ENCODE data around the gene CCT8.
"Not testable (repeated sequence)": the region's sequence is repeated elsewhere in the genome, so short reads cannot be mapped to it uniquely, and the experiment has no call there.

Gene CCT8

GRCh38 chr21:29091033-29091432, 17.6 kb upstream of the CCT8 start:
- DNase-seq (ENCODE audit: low read depth in 1 of 2, low spot score in 1 of 2) = no peak
- in situ Hi-C loops (cut with HindIII; ENCODE audit: low pct_unique_long_range_greater_than_20kb, low sequenced_read_pairs) = no loop called here
- no peak for TF ChIP-seq JUND (IDR thresholded peaks at IDR 0.05; ENCODE audit: low read depth)

- DNase-seq (ENCODE audit: low read depth in 1 of 2, low spot score in 1 of 2) = no peak
- in situ Hi-C loops (cut with HindIII; ENCODE audit: low pct_unique_long_range_greater_than_20kb, low sequenced_read_pairs) = no loop called here
- TF ChIP-seq JUND (IDR thresholded peaks at IDR 0.05; ENCODE audit: low read depth) = no peak
Observed at GRCh38 chr21:29085106-29085752, 11.8 kb upstream of the CCT8 start.

DNA sequence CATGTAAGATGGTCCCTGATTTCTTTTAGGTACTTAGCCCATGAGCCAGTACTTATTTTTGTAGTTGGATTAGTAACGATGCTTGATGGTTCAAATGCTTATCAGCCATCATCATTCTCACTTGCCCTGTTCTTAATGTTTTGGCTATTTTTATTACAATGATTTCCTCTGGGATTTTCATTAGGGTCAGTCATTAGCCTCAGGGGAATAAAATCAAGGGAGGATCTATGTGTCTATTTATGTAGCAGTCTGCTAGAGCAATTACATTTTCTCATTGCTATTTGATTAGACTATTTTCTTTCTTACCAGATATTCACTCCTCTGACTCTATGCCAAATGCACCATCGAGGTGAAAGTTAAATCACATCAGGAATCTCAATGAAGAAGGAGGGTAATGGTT, 10.9 kb upstream of the CCT8 start:
- no peak for DNase-seq (ENCODE audit: low read depth in 1 of 2, low spot score in 1 of 2)
- TF ChIP-seq JUND (IDR thresholded peaks at IDR 0.05; ENCODE audit: low read depth) = no peak
- in situ Hi-C loops (cut with HindIII; ENCODE audit: low pct_unique_long_range_greater_than_20kb, low sequenced_read_pairs) = no loop called here

DNA sequence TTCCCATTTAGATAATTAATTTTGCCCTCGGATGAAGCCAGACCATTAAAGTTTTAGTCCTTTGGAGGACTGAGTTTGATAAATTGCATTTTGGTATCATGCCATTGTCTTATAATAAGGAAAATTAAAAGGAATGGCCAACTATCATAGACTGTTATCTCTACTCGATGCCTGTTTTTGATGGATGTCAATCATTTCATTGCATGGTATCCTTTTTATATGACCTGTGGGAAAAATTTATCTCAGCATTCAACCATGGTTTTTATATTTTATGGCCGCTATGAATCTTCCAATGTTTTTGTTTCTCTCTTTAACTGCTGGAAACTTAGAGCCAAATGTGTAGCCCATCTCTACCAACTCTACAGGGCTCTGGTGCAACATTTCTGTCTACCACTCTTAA, 9.9 kb upstream of the CCT8 start:
- TF ChIP-seq JUND (IDR thresholded peaks at IDR 0.05; ENCODE audit: low read depth) = no peak
- in situ Hi-C loops (cut with HindIII; ENCODE audit: low pct_unique_long_range_greater_than_20kb, low sequenced_read_pairs) = no loop called here
- no peak for DNase-seq (ENCODE audit: low read depth in 1 of 2, low spot score in 1 of 2)

DNA sequence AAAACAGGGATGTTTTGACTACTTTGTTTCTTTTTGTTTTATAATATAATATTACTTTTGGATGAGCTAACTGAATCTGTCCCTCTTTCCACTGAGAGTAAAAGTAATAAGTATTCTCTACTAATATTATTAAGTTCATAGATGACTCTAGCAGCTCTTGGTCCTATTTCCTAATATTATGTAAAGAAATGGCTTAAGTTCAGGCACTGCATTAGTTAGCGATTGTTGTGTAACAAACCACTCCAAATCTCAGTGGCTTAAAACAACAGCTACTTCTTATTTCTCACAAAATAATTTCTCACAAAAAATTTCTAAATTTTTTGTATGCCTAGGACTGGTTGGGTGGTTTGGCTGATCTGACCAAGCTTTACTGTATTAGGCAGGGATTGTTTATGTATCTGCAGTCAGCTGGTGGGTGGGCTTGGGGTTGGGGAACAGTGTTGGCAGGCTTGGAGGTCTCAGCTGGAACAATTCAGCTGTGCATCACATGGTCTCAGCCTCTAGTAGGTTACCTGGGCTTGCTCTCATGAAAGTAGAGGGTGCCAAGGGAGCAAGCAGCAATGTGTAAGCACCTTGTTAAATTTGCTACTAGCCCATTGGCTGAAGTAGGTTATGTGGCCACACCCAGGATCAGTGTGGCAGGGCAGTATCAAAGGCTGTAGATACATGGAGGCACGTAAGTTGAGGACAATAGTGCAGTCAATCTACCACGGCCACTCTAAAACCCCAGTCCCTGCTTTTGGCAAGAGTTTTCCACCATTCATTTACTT, 8.8 kb upstream of the CCT8 start:
- TF ChIP-seq JUND (IDR thresholded peaks at IDR 0.05; ENCODE audit: low read depth) = no peak
- DNase-seq (ENCODE audit: low read depth in 1 of 2, low spot score in 1 of 2) = no peak
- in situ Hi-C loops (cut with HindIII; ENCODE audit: low pct_unique_long_range_greater_than_20kb, low sequenced_read_pairs) = no loop called here

DNA sequence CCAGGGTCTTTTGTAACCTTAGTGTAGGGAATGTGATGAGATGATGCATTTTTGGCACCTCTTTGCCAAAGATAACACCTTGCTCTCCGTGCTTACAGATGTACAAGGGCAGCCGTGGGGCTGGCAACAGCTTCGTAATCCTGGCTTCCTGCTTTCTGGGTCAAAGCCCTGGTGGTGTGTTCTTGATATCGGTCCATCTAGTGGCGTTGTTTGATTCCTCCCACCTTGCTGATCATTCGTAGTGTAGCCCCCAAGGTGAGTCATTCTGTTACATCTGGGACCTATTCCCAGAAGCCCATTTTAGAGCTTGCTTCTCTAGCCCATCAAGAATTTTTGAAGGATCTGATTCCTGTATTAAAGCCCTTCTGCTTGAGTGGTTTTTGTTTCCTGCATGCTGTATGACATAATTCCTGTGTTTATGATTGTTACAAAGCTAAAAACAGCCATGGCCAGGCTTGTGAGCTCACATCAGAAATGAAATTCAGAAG, 7.0 kb upstream of the CCT8 start:
- no peak for TF ChIP-seq JUND (IDR thresholded peaks at IDR 0.05; ENCODE audit: low read depth)
- DNase-seq (ENCODE audit: low read depth in 1 of 2, low spot score in 1 of 2) = no peak
- in situ Hi-C loops (cut with HindIII; ENCODE audit: low pct_unique_long_range_greater_than_20kb, low sequenced_read_pairs) = no loop called here

DNA sequence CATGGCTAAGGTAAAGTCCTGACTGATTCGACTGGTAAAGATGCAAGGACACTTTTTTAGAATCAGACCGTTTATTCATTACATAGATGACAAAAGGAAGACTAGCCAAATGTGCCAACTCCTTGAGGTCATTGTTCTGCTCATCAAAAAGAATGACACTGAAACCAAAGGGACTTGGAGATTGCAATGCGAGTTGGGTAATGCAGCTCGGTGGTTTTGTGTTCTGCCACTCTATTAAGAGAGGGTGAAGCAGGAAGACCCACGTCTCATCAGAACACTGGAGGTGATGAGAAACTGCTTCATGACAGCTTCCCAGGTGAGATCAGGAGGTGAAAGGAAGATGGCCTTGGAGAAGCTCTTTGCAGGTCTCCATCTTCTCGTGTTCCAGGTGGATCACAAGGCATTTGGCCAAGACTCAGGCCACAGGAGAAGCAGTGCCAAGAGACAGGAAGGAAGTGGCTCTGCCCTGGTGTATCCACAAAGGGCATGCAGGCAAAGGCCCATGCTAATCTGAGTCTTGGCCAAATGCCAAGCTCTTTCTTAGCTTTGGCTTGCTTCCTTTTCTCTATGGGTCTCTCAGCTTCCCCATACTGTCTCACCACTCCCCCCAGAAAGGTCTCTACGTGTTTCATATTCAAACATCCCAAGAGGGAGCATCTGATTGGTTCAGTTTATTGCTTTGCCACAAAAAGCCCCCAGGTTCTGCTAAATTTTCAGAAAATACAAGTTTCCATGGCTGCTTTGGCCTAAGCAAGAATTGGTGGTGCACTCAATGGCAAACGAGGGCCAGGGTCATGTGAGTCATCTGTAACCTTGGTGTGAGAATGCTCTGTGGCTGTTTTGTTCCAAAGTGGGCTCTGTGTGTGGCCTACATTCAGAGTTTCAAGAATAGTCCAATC, 5.7 kb upstream of the CCT8 start:
- no peak for DNase-seq (ENCODE audit: low read depth in 1 of 2, low spot score in 1 of 2)
- in situ Hi-C loops (cut with HindIII; ENCODE audit: low pct_unique_long_range_greater_than_20kb, low sequenced_read_pairs) = no loop called here
- TF ChIP-seq JUND (IDR thresholded peaks at IDR 0.05; ENCODE audit: low read depth) = no peak

DNA sequence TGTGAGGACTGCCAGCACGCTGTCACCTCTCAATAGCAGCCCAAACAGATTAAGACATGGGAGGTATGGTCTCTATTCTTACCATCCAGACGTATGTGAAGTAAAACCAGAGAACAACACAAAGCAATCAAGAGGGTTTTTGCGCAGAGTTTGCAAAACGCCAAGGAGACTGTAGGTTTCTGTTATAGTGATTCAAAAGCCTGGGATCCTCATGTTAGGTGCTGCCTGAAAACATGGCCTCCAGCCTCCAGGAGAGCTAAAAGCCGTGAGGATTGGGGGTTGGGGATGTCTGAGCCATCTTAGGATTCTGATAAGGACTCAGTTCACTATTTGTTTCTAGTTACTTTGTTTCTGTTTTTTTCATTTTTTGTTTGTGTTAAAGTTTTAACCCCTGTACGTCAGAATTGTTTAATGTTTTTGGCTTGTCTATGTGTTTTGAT, 4.2 kb upstream of the CCT8 start:
- in situ Hi-C loops (cut with HindIII; ENCODE audit: low pct_unique_long_range_greater_than_20kb, low sequenced_read_pairs) = no loop called here
- TF ChIP-seq JUND (IDR thresholded peaks at IDR 0.05; ENCODE audit: low read depth) = no peak
- no peak for DNase-seq (ENCODE audit: low read depth in 1 of 2, low spot score in 1 of 2)

DNA sequence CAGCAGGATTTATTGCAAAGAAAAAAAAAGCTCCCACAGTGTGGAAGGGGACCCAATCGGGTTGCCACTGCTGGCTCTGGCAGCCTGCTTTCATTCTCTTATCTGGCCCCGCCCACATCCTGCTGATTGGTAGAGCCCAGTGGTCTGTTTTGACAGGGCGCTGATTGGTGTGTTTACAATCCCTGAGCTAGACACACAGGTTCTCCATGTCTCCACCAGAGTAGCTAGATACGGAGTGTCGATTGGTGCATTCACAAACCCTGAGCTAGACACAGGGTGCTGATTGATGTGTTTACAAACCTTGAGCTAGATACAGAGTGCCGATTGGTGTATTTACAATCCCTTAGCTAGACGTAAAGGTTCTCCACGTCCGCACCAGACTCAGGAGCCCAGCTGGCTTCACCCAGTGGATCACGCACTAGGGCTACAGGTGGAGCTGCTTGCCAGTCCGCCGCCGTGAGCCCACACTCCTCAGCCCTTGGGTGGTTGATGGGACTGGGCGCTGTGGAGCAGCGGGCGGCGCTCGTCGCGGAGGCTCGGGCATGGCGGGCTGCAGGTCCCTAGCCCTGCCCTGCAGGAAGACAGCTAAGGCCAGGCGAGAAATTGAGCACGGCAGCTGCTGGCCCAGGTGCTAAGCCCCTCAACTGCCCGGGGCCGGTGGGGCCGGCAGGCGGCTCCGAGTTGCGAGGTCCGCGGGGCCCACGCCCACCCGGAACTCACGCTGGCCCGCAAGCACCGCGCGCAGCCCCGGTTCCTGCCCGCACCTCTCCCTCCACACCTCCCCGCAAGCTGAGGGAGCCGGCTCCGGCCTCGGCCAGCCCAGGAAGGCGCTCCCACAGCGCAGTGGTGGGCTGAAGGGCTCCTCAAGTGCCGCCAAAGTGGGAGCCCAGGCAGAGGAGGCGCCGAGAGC, 3.5 kb upstream of the CCT8 start:
- in situ Hi-C loops (cut with HindIII; ENCODE audit: low pct_unique_long_range_greater_than_20kb, low sequenced_read_pairs); DNase-seq (ENCODE audit: low read depth in 1 of 2, low spot score in 1 of 2): not testable (repeated sequence)

DNA sequence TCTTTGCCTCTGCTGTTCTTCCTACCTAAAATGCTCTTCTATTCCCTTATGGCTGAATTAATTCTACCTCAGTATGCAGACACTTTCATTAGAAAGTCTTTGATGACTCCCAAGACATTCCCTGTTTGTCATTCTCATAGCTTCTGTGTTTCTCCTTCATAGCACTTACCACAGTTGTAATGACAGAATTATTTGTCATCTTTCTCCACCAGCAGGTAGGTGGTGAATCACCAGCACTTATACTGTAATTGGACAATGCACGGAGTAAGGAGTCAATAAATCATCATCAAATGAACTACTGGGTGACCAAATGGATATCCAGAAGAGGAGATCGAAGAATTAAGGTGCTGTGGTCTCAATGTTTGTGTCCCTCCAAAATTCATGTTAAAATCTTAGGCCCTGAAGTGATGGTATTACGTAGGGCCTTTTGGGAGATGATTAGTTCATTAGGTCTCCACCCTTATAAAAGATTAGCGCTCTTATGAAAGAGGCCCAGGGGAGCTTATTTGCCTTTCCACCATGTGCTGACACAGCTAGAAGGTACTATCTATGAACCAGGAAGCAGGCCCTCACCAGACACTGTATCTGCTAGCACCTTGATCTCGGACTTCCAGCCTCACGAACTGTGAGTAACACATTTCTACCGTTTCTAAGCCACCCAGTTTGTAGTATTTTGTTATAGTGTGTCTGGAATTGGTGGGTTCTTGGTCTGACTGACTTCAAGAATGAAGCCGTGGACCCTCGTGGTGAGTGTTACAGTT, 2.4 kb upstream of the CCT8 start:
- no peak for DNase-seq (ENCODE audit: low read depth in 1 of 2, low spot score in 1 of 2)
- in situ Hi-C loops (cut with HindIII; ENCODE audit: low pct_unique_long_range_greater_than_20kb, low sequenced_read_pairs) = no loop called here
- TF ChIP-seq JUND (IDR thresholded peaks at IDR 0.05; ENCODE audit: low read depth) = no peak

GRCh38 chr21:29074783-29075182, 1.3 kb upstream of the CCT8 start:
- DNase-seq (ENCODE audit: low read depth in 1 of 2, low spot score in 1 of 2) = no peak
- no peak for TF ChIP-seq JUND (IDR thresholded peaks at IDR 0.05; ENCODE audit: low read depth)
- in situ Hi-C loops (cut with HindIII; ENCODE audit: low pct_unique_long_range_greater_than_20kb, low sequenced_read_pairs) = no loop called here
